Myocyte (in vitro differentiated cells): ENCODE measurements around the gene SMCO1. TPM values are rescaled to one million over a fixed set of nuclear protein-coding genes. Genes with fewer than 3 reads are reported as not detected.
"Not testable (repeated sequence)": the region's sequence is repeated elsewhere in the genome, so short reads cannot be mapped to it uniquely, and the experiment has no call there.

Experiments used
- DNase-seq: peaks from one replicate; pipeline ENCODE4 v3.0.0-alpha.2; 2012; ENCODE audit warnings: low read depth
- total RNA-seq: library from RNA; depleted of rRNA; stranded (reverse); fragments of >200 nt; gene quantifications from 2 replicates; pipeline ENCODE4 v1.2.3, GENCODE V29; 2014

SMCO1 gene
- total RNA-seq, 1 donor from 2014 or later: 0.53 TPM

DNA sequence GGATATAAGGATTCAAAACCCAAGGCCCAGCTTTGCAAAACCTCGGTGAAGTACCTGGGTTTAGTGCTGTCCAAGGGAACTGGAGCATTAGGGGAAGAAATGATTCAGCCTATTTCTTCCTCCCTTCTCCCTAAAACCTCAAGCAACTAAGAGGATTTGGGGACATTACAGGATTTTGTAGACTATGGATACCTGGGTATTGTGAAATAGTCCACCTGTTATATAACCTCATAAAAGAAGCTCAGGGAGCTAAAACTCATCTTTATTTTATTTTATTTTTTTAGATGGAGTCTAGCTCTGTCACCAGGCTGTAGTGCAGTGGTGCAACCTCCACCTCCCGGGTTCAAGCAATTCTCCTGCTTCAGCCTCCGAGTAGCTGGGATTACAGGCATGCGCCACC, 8.7 kb upstream of the SMCO1 start:
- DNase-seq: no peak

DNA sequence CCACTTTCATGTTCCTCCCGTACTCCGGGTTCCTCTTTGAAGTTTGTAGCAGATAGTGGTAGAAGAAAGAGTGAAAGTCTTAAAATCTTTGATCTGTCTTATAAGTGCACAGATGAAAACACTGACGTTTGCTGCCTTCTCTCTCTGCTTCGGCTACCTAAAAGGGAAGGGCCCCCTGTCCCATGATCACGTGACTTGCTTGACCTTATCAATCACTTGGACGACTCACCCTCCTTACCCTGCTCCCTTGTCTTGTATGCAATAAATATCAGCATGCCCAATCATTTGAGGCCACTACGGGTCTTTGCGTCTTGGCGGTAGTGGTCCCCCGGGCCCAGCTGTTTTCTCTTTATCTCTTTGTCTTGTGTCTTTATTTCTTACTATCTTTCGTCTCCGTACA, 6.1 kb upstream of the SMCO1 start:
- not testable (repeated sequence) for DNase-seq

DNA sequence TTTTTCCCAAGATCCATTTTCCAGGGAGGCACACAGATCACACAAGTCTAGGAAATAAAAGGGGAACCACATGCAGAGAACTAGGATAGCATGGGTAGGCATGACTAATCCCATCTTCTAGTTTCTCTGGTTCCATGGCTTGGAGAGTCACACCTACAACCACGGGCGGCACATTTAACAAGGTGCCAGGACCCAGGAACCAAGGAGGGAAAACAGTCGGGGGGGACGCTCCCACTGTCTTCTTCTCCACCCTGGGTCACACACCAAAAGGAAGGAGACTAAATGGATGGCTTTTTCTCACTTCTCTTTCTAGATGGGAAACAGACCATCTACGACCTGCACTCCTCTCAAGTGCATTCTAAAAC, 4.6 kb upstream of the SMCO1 start:
- DNase-seq: no peak

DNA sequence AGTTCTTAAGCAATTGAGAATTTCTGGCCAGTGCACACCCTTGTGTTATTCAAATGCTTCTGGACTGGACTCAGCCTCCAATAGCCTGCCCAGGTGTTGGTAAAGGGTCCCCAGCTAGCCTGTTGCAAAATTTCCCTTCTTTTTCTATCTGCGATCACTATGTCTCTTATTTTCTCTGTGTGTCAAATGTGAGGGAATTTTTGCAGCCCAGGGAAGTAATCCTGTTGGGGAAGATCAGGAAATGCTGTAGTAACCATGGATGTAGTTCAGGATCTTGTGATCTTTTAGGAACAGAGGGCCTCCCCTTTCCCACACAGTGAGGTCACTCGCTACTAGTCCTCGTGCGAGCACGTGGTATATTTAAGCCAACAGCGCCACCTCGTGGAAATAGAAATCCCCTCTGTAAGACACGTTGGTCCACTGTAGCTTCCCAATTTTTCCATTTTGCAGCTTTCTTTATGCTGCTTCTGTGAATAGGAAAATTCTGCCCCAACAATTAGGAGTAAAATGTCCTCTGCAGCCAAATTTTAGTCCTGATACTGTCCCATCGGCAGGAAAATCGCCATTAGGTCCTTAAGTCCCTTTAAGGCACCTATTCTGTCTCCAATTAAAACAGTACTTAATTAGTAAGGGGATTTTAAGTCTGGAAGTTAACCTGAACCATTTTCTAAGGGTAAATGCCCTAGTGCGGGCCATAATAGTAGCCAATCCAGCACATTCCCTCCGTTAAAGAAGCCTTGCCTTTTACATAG, 4.0 kb upstream of the SMCO1 start:
- DNase-seq: peak; percentile 77

DNA sequence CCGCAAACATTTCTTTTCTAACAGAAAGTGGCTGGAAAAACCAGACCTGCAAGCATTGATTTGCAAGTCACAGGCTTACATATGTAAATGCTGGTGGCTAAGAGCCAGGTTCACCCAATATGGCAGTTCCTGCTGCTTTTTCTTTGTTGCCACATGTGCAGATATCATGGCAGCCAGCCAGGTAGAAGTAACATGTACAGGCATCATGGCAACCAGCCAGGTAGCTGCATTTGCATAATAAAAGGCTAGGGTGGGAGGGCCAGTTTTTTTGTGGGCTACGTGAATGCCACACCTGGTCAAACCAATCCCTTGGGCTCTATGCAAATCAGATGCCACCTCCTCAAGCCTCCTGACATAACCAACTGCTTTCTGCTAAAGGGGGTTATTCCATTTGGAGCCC, 2.8 kb upstream of the SMCO1 start:
- no peak for DNase-seq

DNA sequence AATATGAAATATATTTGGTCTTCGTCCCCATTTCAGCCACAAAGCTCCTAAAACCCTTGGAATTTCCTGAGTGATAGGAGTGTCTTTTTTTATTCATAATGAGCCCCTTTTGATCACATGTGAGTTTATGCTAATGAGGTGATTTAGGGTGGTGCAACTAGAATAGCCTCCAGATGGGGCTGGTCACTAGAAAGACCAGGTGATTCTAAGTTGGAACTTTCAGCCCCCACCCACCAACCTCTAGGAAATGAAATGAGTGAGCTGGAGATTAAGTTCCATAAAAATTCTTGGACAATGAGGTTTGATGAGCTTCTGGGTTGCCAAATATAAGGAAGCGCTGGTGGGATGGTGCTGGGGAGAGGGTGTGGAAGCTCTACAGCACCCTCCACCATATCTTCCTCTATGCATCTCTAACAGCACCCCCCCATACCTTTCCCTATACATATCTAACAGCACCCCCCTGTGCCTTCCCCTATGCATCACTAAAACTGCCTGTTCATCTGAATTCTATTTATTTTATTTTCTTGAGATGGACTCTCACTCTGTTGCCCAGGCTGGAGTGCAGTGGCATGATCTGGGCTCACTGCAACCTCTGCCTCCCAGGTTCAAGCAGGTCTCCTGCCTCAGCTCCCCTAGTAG, 2.1 kb upstream of the SMCO1 start:
- no peak for DNase-seq

DNA sequence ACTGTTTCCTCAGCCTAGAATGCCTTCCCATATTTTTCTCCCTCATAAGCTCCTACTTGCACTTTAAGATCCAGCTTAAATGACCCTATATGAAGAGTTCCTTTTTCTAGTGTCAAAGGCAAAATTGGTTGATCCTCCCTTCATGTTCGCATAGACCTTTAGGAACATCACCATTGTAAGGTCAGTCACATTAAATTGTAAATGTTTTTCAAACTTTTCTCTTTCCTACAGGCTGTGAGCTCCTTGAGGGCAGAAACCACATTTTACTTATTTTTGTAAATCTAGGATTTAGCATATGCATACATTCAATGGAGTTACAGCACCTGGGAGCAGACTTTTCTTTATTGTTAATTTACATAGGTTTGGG, 813 bp downstream of the SMCO1 start:
- no peak for DNase-seq

DNA sequence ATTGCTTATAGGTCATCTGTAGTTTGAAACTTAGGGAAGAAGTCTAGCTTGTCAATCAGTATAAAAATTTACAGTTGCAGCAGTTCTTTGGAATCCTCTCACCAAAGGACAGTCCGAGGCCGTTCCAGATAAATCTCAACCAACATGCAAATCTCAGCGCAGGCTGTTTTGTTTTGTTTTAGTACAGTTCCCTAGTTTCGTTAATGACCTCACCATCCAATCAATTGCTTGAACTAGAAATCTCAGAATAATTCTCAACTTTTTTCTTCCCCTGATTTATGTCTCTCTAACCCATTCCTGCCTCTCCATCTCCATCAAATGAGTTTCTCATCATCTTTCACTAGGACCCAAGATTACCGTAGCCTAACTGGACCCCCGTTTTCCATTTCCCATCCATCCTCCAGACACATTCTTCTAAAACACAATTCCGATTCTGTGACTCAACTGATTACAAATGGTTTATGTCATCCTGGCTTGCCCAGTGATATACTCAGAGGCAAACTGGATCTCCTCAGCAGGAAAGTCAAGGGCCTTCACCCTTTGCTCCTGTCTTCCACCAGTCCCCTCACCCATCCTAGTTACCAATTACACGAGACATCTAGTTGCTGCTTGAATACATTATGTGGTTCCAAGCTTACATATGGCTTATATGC, 1.3 kb downstream of the SMCO1 start:
- no peak for DNase-seq

DNA sequence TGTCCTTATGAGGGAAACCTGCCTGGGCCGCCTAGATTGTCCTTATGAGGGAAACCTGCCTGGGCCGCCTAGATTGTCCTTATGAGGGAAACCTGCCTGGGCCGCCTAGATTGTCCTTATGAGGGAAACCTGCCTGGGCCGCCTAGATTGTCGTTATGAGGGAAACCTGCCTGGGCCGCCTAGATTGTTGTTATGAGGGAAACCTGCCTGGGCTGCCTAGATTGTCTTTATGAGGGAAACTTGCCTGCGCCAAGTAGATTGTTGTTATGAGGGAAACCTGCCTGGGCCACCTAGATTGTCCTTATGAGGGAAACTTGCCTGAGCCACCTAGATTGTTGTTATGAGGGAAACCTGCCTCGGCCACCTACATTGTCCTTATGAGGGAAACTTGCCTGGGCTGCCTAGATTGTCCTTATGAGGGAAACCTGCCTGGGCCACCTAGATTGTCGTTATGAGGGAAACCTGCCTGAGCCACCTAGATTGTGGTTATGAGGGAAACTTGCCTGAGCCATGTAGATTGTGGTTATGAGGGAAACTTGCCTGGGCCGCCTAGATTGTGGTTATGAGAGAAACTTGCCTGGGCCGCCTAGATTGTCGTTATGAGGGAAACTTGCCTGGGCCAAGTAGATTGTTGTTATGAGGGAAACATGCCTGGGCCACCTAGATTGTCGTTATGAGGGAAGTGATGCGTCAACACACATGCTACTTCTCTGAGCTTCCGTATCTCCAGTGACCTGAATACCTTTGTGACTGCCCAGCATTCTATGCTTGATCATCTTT, 3.3 kb downstream of the SMCO1 start:
- DNase-seq: not testable (repeated sequence)

DNA sequence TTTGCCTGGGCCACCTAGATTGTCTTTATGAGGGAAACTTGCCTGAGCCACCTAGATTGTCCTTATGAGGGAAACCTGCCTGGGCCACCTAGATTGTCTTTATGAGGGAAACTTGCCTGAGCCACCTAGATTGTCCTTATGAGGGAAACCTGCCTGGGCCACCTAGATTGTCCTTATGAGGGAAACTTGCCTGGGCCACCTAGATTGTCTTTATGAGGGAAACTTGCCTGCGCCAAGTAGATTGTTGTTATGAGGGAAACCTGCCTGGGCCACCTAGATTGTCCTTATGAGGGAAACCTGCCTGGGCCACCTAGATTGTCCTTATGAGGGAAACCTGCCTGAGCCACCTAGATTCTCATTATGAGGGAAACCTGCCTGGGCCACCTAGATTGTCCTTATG, 4.0 kb downstream of the SMCO1 start:
- DNase-seq: not testable (repeated sequence)

DNA sequence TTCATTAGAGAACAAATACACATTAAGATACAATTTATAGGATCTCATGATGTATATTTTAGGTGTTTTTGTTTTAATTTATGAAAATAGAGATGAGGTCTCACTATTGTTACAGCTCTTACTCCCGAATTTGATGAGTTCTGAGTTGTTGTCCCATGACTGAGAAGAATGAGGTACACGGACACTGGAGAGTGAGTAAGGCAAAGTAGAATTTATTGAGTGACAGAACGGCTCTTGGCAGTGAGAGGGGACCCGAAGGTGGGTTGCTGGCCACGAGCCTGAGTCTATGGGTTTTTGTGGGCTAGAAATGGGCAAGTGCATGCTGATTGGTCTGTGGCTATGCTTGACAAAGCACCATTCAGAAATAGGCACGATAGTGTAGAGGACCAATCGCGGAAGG, 8.5 kb downstream of the SMCO1 start:
- DNase-seq: no peak

DNA sequence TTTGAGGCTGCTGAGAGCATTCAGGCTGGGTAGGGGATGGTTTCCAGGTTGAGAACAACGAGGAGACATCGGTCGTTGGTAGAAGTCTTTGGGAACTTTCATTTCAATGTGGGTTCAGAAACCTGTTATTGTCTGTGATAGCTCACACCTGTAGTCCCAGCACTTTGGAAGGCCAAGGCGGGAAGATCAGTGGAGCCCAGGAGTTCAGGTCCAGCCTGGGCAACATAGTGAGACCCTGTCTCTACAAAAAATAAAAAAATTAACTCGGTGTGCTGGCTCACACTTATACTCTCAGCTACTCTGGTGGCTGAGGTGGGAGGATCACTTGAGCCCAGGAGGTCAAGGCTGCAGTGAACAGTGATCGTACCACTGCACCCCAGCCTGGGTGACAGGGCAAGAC, 10.6 kb downstream of the SMCO1 start:
- DNase-seq: no peak

DNA sequence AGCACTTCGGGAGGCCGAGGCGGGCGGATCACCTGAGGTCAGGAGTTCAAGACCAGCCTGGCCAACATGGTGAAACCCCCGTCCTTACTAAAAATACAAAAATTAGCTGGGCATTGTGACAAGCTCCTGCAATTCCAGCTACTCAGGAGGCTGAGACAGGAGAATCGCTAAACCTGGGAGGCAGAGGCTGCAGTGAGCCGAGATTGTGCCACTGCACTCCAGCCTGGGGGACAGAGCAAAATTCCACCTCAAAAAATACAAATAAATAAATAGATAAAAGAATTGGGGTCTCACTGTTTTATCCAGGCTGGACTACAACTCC, 11.1 kb downstream of the SMCO1 start:
- DNase-seq: not testable (repeated sequence)

DNA sequence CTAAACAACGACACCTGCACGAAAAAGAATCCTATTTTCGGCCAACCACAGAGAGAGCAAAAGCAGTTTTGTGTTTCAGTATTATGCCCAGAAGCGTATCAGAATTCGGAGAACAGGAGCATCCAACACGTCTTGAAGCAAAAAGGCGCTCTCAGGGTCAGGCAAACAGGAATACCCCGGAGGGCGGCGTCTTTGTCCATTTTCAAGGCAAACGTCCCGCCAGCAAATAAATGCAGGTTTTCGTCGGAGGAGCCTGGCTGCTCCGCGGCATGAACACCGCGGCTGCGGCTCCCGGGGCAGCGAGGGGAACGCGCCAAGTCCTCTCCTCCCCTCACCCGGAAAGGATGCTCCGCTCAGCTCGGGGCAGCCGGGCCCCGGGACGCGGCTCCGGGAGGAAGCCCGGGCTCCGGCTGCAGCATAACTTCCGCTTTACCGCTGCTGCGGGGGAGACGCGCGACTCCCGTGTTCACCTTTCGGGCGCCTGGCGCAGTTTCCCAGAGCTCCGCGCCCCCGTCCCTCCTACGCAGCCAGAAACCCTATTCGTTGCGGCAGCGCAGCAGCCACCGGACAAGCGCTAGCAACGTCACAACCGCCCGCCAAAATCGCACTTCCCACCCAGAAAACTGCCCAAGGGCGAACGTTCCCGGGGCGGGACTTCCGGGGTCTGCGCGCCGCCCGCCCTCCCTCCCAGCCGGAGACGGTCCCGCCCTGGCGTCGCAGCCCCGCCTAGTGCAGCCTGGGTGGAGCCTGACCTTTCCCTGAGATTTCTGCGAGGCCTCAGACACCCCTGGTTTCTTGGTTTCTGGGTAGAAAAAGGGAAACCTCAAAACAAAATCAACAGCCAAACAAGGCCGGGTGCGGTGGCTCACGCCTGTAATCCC, 11.7 kb downstream of the SMCO1 start, which contains the start of gene RNF168:
Gene RNF168 (minus strand): TSS at position 573 of the 881 bp plus-strand sequence. CDS start 595 bp downstream, outside the sequence.
- peak; percentile 96 for DNase-seq

DNA sequence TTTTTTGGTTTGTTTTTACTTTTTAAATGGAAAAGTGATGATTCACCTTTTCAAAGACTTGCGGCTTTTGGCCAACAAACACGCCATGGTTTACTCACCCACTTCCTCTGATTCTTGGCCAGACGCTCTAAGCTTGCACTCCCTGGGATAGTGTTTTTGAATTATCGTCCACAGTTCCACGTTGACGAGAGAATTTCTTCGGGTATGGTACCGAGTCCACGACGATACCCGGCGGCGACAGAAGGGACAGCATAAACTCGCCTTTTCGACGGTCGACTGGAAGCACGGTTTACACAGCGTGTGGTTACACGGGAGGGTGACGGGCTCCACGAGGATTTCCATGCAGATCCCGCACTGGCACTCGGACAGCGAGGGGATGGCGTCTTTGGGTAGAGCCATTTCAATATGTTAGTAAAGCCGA, 12.4 kb downstream of the SMCO1 start:
- peak; percentile 71 for DNase-seq

DNA sequence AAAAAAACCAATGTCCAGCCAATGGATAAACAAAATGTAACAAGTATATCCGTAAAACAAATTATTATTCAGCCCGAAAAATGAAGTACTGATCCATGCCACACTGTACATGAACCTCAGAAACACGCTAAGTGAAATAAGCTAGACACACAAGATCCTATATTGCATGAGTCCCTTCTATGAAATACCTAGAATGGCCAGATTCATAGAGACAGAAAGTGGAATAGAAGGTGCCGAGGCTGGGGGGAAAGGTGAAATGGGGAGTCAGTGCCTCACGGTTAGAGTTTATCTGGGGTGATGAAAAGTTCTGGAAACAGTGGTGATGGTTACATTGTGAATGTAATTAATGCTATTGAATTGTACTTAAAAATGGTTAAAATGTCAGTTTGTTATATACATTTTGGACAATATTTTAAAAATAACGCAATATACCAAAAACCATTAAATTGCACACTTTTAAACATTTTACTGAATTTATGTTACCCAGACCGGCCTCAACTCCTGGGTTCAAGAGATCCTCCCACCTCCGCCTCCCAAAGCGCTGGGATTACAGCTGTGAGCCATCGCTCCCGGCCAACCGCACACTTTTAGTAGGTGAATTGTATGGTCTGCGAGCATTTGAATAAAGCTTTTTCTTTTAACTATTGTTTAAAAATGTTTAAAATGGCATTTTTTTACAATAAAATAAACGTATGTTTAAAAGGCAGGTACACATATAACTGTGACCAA, 13.7 kb downstream of the SMCO1 start:
- DNase-seq: peak; percentile 24

DNA sequence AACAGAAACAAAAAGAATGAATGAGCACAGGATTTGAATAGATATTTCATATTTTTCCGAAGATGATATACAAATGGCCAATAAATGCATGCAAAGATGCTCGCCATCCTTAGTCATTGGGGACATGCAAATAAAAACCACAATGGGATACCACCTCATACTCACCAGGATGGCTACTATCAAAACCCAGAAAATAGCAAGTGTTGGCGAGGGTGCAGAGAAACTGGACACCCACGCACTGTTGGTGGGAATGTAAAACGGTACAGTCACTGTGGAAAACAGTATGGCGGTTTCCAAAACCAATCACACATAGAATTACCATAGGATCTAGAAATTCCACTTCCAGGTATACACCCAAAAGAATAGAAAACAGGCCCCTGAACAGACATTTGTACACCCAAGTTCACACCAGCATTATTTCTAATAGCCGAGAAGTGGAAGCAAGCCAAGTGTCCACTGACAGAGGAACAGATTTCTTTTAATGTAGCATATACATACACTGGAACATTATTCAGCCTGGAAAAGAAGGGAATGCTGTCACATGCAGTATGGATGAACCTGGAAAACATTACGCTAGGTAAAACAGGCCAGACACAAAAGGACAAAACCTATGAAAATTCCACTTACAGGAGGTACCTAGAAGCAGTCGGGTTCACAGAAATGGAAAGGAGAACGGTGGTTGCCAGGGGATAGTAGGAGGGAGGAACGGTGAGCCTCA, 15.2 kb downstream of the SMCO1 start:
- no peak for DNase-seq

DNA sequence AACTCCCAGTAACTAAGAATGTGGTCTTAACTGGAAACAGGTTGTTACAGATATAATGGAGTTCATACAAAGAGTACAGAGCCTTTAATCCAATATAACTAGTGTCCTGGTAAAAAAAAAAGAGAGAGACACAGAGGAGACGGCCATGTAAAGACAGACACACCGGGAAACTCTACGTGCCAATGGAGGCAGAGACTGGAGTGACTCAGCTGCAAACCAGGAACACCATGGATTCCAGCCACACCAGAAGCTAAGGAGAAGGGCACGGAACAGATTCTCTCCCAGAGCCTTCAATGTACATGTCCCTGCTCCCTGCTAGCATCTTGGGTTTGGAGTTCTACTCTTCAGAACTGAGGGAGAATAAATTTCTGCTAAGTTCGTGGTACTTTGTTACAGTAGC, 16.1 kb downstream of the SMCO1 start:
- DNase-seq: peak; percentile 48

DNA sequence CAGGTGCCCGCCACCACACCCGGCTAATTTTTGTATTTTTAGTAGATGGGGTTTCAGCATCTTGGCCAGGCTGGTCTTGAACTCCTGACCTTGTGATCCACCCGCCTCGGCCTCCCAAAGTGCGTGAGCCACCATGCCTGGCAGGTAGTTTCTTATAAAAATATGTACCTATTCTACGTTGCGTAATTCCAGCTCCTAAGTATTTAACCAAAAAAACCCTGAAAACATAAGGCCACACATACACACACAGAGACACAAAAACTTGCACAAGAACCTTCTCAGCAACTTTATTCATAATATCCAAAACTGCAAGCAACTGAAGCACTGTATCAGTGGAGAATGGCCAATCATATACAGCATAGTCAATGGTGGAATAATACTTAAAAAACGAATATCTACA, 16.8 kb downstream of the SMCO1 start:
- DNase-seq: no peak

DNA sequence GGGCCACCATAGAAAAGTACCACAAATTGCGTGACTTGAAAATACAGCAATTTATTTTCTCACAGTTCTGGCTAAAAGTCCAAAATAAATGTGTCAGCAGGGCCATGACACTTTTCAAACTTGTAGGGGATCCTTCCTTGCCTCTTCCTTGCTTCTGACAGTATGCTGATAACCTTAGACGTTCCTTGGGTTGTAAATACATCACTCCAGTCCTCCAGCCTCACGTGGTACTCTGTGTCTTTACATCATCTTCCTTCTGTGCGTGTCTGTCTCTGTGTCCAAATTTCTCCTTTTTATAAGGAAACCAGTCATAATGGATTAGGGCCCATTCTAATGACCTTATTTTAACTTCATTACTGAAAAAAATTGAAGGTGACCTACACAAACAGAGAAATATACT, 19.0 kb downstream of the SMCO1 start:
- DNase-seq: no peak
